Stimulated activated CD8-positive, alpha-beta memory T cell treated with anti-CD3 and anti-CD28 coated beads, Interleukin-7, amount 100 ng/mL, for 48 hours (primary cell): Measurements from ENCODE around the gene CRELD2.

Experiments
- DNase-seq, 2 donors: peaks; one replicate each; pipeline ENCODE4 v3.0.0-alpha.2; 2020; ENCODE audit warnings: low read depth in 1 of 2; ENCODE audit errors: extremely low read depth in 1 of 2

CRELD2 gene

DNA sequence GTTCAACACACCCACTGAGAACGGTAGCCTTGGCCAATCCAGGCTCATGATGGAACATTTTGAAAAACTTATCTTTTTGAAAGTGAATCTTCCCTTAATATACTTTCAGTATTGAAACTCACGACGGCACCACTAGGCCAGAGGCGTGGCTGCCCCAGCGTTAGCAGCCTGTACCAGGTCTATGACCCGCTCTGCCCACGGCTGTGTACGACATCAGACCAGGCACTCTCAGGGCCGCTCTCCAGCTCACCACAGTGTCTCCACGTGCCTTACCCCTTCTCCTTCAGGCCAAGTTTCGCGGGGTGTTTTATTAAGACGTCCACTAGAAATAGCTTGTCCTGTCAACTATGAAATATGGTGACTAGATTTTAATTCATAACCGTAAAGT is 31.4 kb upstream of the CRELD2 start:
- no peak for DNase-seq

DNA sequence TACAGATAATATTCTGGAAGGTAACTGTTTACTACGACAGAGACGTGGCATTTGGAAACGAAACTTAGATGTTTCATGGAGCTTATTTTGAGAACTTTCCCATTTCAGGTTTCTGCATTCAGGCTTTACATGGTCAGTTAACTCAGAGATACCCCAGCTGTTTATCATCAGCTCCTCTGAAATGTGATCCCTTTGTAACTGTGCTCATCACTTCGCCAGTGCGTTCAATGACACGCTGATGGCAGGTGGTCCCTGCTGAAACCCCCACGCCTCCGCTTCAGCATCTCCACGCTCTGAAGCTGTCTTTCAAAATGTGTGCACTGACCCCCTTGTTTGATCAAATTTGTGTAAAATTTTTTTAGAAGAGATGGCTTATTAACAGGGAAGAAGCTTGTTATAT is 30.7 kb upstream of the CRELD2 start:
- DNase-seq, result no peak

DNA sequence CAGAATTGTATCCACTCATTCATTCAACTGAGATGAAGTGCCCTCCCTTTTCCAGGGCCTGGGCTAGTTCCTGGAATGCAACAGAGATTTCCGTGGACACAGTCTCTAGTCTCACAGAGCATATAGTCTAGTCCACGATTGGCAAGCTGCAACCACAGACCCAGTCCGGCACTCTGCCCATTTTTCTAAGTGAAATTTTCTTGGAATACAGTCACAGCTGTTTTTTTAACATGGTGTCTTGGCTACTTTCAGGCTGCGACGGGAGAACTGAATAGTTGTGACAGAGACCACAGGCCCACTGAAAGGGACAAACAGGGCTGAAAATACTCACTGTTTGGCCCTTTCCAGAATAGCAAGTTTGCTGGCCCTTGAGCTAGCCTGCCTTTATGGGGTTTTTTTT is 29.4 kb upstream of the CRELD2 start:
- no peak for DNase-seq

DNA sequence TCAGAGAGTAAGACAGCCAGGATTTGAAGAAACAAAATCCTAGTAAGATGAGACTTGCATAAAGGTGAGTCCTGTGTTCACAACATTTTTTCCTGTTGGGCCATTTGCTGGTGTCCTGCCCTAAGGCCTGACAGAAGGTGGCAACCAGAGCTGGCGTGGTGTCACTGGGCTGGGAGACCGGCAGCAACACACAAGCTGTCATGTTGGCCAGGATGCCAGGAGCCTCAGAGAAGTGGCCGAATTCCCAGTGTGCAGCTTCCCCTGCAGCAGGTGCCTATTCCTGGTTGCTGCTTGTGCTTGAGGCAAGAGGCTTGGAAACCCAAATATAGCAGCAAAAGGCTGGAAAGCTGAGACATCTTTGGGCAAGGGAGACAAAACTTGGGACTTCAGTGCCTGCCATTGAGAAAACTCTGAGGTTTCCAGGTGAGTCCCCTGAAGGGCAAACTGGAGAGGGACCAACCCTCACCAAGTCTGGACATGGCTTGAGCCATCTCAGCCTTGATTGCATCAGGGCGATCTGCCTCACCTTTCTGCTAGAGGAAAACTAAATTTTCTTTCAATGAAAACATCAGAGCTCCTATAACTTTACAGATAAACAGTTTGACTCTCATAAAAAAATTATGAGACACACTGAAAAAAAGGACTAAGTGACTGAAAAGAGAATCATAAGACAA is 26.1 kb upstream of the CRELD2 start:
- DNase-seq, result no peak

DNA sequence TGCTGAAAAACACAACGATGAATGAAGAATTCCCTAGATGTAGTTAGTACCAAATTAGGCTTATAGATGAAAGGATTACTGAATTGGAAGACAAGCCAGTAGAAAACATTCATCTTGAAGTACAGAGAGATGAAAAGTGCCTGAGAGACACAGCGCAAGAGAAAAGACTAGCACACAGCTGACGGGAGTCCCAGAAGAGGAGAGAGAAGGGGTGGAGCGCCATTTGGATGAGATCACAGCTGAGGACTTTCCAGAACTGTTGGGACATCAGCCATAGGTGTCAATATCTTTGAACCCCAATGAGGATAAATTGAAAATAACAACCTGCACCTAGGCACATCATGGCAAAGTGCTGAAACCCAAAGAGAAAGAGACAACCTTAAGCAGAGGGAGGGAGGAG is 25.4 kb upstream of the CRELD2 start:
- DNase-seq, result no peak

DNA sequence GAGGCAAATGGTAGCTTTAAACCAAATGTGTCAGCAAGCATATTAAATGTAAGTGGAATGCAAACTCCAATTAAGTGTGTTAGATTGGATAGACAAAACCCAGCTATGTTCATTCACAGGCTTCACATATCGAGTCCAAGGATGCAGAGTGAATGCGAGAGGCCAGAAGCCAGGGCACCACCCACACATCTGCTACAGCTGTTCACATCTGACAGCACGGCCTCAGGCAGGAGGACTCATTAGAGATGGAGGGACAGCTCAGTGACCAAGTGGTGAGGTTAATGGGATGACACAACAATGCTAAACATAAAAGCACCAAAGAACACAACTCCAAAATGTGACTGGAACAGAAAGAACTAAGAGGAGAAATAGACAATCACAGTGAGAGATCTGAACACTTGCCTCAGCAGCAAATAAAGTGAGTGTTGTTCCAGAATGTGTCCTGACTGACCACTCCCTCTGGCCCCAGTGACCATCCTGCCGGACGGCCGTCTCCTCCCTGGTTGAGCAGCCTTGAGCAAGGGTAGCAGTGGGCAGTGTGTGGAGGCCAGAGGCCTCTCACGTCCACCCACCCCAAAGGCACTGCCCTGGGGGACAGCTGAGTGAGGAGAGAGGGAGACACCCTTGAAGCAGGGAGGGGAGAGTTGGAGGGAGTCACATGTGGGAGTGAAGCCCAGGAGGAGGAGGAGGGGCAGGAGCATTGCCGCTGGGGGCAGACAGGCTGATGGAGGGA is 23.9 kb upstream of the CRELD2 start:
- no peak for DNase-seq

DNA sequence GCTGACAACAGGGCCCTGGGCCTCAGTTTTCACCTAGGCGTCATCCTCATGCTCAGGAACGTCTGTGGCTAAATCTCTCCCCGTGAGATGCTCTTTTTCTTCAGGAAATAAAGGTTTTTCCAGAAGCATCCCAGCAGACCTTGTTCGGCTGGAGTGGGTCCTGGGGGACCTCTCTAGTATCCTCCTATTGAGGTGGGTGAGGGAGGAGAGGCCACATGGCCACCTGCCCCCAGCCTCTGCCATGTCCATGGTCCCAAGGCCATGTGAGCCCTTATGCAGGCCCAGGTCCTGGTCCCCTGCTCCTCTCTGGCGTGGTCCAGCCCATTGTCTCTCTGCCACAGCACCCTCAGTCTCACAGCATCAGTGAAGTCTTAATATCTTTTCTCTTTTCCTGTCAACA is 22.2 kb upstream of the CRELD2 start:
- DNase-seq, result no peak

DNA sequence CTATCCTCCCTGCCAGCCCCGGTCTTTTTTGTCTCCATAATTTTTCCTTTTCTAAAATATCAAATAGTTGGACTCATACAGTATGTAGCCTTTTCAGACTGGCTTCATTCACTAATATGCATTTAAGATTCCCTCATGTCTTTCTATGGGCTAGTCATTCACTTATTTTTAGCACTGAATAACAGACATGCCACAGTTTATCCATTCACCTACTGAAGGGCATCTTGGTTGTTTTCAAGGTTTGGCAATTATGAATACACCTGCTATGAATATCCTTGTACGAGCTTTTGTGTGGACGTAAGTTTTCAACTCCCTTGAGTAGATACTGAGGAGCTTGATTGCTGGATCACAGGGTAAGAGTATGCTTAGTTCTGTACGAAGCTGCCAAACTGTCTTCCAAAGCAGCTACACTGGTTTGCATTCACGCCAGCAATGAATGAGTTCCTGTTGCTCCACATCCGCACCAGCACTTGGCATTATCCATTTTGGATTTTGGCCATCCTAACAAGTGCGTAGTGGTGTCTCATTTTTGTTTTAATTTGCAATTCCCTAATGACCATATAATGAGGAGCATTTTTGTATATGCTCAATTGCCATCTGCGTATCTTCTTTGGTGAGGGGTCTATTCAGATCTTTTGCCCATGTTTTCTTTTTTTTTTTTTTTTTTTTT is 21.3 kb upstream of the CRELD2 start:
- no peak for DNase-seq

DNA sequence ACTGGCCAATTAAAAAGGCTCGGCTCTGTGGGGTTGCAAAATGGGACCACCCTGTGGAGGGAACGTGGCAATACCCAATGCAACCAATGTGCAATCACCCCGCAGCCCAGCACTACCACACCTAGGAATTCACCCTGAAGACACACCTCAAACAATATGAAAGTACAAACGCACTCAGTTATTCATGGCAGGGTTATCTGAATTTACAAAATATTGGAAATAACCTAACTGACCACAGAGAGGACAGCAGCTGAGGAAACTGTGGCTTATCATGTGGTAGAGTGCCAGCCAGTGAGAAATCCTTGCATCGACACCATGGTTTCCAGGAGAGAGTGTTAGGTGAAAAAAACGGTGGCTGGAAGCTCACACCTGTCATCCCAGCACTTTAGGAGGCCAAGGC is 18.9 kb upstream of the CRELD2 start:
- DNase-seq, result no peak

DNA sequence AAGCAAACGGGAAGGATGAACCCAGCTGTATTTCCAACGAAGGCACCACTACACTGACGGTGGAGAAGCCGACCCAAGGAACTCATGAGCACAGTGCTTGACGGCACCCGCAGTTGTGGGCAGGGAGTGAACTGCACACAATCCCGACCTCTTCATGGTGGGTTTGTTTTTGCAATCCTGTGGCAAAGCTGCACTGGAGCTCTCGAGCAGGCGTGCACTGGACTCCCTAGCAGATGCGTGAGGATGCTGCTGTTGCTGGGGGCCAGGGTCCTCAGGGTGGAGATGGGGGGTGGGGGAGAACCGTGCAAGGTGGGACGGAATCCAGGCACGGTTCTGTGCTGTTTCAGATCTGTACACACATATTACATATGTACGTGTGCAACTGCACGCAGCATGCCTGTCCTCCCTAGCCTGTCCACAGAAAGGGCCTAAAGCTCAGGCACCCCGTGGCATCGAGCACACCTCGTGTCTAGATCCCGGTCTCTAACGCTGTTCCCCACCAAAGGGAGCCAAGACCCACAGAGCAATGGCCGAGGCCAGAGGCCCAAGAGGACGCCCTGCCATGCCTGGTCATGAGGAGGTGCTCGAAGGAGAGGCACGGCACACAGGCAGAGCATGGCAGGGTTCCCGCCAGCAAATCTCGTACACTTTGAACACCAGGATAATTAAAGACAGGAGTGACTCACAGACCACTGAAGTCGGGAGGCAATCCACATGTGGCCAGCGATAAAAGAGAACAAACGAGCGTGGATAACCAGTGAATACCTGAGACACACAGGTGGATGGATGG is 17.8 kb upstream of the CRELD2 start:
- no peak for DNase-seq

DNA sequence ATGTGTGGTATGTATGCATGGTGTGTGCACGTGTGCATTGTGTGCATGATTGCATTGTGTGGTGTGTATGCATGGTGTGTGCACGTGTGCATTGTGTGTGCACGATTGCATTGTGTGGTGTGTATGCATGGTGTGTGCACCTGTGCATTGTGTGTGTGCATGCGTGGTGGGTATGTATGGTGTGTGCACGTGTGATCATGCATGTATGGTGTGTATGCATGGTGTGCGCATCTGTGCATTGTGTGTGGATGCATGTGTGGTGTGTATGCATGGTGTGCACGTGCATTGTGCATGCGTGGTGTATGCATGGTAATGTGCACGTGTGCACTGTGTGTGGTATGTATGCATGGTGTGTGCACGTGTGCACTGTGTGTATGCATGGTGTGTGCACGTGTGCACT is 17.0 kb upstream of the CRELD2 start:
- no peak for DNase-seq

DNA sequence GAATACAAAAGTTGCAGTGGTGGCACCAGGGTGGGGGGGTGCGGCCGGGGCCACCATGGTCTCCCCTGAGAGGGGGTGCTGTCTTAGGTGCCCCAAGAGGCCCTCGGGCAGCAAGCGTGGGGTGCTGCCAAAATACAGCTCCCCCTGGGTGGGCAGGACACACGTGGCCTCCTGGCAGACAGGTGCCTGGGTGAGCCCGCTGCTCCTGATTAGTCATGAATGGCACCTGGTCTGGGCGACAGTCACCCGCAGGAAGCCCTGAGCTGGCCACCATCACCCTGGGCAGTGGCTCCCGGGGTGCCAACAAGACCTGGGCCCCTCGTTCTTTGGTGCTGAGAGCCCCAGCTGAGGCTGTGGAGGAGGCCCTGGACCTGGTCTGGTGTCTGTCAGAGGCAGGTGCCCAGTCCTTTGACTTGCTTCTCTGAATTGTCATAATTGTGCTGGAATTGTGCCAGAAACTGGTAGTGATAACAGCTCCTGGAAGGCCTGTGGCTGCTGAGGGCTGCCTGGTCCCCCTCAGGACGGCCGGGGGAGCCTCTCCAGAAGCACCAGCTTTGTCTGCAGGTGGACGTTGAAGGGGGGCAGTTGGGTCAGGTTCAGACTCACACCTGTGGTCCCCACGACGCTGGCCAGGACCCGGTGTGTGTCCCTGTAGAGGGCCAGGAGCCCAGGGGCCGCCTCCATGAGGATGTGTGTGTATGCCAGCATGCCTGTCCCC is 15.0 kb upstream of the CRELD2 start:
- DNase-seq, result no peak

DNA sequence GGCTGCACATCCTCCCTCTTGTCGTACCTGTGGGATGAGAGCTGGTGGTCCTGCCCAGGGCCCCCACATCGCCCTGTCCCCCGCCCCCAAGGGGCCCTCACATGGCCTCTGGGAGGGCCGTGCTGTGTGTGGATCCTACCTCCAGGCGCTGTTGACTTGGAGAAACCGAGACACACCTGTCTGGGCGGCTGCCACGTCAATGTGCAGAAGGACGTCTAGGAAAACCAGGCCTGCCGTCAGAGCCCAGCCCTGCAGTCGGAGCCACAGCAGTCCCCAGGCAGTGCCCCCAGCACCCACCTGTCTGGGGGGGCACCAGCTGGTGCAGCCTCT is 14.4 kb upstream of the CRELD2 start:
- DNase-seq, result no peak

DNA sequence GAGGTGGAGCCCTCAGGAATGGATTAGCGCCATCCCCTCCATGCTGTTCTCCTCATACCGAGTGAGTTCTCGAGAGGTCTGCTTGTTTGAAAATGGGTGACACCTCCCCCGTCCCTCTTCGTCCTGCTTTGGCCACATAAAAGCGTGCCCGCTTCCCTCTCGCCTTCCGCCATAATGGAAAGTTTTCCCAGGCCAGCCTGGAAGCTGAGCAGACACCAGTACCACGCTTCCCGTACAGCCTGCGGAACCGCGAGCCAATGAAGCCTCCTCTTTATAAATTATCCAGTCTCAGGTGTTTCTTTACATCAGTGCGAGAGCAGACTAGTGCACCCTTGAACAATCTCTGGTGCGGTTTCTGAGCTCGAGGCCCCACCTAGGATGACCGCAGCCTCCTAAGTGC is 13.0 kb upstream of the CRELD2 start:
- no peak for DNase-seq

DNA sequence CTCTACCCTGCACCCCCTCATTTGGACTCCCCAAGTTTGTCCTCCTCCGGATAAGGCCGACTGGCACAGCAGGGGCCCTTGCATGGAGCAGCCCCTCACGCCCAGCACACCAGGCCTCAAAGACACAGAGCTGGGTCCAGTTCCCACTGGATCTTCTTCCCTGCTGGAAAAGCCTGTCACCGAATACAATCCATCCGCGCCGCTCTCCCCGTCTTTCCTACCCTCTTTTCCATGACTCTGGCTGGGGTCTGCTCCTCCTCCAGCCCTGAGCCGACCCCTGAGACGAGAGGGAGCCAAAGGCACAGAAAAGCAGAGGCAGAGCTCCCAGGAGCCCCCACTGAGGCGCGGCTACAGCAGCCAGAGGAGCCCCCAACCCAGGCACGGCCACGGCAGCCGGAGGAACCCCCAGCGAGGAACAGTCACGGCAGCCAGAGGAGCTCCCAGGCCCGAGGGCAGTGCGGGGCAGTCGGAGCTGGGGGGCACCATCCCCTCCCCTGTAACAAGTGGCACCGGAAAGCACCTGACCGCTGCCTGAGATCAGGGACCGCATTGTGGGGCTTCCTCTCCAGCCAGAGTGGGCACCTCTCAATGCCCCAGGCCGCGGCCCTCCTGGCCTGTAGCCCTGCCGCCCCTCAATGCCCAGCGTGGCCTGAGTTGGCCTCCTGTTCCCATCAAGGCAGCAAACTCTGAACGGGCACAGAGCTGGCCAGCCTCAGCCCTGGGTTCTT is 12.2 kb upstream of the CRELD2 start:
- DNase-seq, result no peak

DNA sequence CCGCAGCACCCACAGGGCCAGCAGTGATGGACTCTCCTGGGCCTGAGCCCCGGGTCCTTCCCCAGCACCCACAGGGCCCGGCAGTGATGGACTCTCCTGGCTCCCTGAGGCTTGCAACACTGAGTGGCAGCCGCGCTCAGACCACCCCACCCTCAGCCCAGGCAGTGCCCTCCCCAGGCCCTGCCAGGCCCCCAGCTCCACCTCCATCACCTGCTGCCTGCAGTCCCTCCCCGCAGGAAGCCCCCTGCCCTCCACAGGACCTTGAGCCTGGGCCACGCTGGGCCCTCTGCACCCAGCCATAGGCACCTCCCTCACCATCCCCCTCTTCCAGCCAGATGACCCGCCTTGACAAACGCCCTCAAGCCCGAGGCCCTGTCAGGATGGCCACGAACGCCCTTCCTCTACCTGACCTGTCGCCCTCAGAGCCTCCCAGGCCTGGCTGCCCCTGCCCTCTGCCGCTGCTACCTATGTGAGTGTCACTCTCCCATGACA is 11.6 kb upstream of the CRELD2 start:
- DNase-seq, result no peak

DNA sequence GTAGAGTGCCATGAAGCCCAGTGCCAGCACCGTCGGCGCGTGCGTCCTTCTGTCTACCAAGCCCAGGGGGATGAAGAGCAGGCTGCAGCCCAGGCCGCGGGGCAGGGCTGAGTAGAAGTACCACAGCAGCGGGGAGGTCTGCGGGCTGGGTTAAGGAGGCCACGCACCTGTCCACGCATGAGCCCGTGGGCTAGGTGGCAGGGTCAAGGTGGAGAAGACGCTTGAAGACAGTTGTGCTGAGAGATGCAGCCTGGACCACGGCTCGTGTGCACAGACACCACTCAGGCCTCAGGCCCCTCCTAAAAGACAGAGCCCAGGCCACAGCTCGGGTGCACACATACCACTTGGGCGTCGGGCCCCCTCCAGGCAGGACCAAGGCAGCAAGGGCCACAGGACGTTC is 10.6 kb upstream of the CRELD2 start:
- DNase-seq, result no peak

DNA sequence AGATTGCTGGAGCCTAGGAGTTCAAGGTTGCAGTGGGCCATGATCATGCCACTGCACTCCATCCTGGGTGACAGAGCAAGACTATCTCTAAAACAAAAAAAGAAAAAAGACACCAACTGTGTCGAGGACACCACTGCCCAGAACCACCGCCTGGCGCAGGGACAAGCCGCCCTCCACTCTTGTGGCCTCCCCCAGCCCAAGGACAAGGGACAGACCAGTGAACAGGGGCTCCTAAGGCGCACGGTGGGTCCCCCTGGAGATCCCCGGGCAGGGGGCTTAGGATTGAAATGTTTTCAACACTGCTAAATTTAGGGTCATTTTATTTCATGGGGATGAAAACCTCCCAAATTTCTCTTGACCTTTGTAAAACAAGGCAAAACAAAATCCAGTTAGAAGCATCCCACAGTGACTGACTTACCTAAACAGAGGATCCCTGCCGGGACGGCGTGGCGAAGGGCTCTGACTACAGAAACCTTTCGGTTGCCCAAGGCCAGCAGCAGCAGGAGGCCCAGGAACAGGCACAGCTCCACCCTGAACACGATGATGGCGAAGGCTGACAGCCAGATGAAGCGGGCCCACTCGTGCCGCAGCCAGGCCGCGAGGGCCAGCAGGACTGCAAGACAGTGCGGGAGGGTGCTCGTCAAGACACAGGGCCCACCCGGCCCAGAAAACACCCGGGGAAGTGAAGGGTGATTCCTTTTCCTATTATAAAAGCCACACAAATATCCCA is 8.8 kb upstream of the CRELD2 start:
- no peak for DNase-seq
